IMR-90 (cell line): ENCODE results near the gene SLC35C1.

ENCODE experiments used
- BHLHE40 ChIP-seq: fragments of 150-350 bp; IDR thresholded peaks from 2 replicates; pipeline ENCODE4 v1.6.1; 2016; ENCODE audit warnings: mild to moderate bottlenecking, low read depth, low read length
- CEBPB ChIP-seq: IDR thresholded peaks from 2 replicates; pipeline ENCODE4 v1.6.1; 2012; ENCODE audit warnings: low read depth, low read length, improper control_type of control experiment
- CHD1 ChIP-seq: IDR thresholded peaks from 2 replicates; pipeline ENCODE4 v1.6.1; 2012; ENCODE audit warnings: low read depth, low read length, improper control_type of control experiment
- FOS ChIP-seq: fragments of 150-350 bp; IDR thresholded peaks from 2 replicates; pipeline ENCODE4 v1.6.1; 2016; ENCODE audit warnings: low read depth, low read length
- MAFK ChIP-seq: IDR thresholded peaks from 2 replicates; pipeline ENCODE4 v1.6.1; 2012; ENCODE audit warnings: low read depth, low read length, improper control_type of control experiment
- NFE2L2 ChIP-seq: fragments of 150-350 bp; IDR thresholded peaks from 2 replicates; pipeline ENCODE4 v1.6.1; 2016; ENCODE audit warnings: low read depth, mild to moderate bottlenecking, low read length
- POLR2A ChIP-seq: IDR thresholded peaks from 2 replicates; pipeline ENCODE4 v1.6.1; 2012; ENCODE audit warnings: mild to moderate bottlenecking, low read depth, low read length
- RAD21 ChIP-seq: IDR thresholded peaks from 2 replicates; pipeline ENCODE4 v1.6.1; 2012; ENCODE audit warnings: low read length, improper control_type of control experiment
- RCOR1 ChIP-seq: IDR thresholded peaks from 2 replicates; pipeline ENCODE4 v1.6.1; 2012; ENCODE audit warnings: mild to moderate bottlenecking, low read length, improper control_type of control experiment; ENCODE audit not compliant: insufficient replicate concordance
- RFX5 ChIP-seq: IDR thresholded peaks from 2 replicates; pipeline ENCODE4 v1.8.0; 2012; ENCODE audit warnings: low read depth, mild to moderate bottlenecking, low read length, moderate library complexity
- SMC3 ChIP-seq: fragments of 150-350 bp; IDR thresholded peaks from 2 replicates; pipeline ENCODE4 v1.6.1; 2016; ENCODE audit warnings: low read depth, mild to moderate bottlenecking, antibody characterized with exemption, low read length, moderate library complexity
- TF ChIP-seq, protein P1 (sequence below): conservative IDR thresholded peaks from 2 replicates; pipeline ENCODE4 v1.5.1; 2012; ENCODE audit warnings: mild to moderate bottlenecking, low read depth, low read length, improper control_type of control experiment
- TF ChIP-seq, protein P2 (sequence below): fragments of 150-350 bp; IDR thresholded peaks from 2 replicates; pipeline ENCODE4 v1.6.1; 2016; ENCODE audit warnings: low read depth, mild to moderate bottlenecking, low read length, moderate library complexity, borderline replicate concordance

DNA sequence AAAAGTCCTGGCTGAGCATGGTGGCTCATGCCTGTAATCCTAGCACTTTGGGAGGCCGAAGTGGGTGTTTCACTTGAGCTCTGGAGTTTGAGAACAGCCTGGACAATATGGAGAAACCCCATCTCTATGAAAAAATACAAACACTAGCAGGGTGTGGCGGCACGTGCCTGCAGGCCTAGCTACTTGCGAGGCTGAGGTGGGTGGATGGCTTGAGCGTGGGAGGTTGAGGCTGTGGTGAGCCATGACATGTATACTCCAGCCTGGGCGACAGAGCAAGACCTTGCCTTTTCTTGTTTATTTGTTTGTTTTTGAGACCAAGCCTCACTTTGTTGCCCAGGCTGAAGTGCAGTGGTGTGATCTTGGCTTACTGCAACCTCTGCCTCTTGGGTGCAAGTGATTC, 34.3 kb downstream of the SLC35C1 start:
- TF ChIP-seq, protein P1, sequence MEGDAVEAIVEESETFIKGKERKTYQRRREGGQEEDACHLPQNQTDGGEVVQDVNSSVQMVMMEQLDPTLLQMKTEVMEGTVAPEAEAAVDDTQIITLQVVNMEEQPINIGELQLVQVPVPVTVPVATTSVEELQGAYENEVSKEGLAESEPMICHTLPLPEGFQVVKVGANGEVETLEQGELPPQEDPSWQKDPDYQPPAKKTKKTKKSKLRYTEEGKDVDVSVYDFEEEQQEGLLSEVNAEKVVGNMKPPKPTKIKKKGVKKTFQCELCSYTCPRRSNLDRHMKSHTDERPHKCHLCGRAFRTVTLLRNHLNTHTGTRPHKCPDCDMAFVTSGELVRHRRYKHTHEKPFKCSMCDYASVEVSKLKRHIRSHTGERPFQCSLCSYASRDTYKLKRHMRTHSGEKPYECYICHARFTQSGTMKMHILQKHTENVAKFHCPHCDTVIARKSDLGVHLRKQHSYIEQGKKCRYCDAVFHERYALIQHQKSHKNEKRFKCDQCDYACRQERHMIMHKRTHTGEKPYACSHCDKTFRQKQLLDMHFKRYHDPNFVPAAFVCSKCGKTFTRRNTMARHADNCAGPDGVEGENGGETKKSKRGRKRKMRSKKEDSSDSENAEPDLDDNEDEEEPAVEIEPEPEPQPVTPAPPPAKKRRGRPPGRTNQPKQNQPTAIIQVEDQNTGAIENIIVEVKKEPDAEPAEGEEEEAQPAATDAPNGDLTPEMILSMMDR, result no peak
- TF ChIP-seq RAD21, result no peak
- TF ChIP-seq POLR2A, result no peak
- TF ChIP-seq NFE2L2, result no peak
- TF ChIP-seq, protein P2, sequence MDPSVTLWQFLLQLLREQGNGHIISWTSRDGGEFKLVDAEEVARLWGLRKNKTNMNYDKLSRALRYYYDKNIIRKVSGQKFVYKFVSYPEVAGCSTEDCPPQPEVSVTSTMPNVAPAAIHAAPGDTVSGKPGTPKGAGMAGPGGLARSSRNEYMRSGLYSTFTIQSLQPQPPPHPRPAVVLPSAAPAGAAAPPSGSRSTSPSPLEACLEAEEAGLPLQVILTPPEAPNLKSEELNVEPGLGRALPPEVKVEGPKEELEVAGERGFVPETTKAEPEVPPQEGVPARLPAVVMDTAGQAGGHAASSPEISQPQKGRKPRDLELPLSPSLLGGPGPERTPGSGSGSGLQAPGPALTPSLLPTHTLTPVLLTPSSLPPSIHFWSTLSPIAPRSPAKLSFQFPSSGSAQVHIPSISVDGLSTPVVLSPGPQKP, result no peak
- no peak for TF ChIP-seq CEBPB
- TF ChIP-seq BHLHE40, result no peak
- TF ChIP-seq FOS, result no peak
- TF ChIP-seq MAFK, result no peak
- TF ChIP-seq RFX5, result no peak
- TF ChIP-seq SMC3, result no peak
- TF ChIP-seq RCOR1, result no peak
- no peak for TF ChIP-seq CHD1
